Ascending aorta (tissue), 1 donor: Measurements from ENCODE around the gene RFPL3. TPM values are rescaled to one million over a fixed set of nuclear protein-coding genes. Genes with fewer than 3 reads are reported as not detected.

ENCODE experiments used
- total RNA-seq: library from RNA; depleted of rRNA; stranded (reverse); fragments of >200 nt; gene quantifications from one replicate; pipeline ENCODE4 v1.1.0, GENCODE V29; 2016

Gene RFPL3
- total RNA-seq, 1 donor from 2014 or later, result not detected

Other genes starting within 250 kb of the RFPL3 start
- gene C22orf42, start 198.6 kb upstream of the RFPL3 start, total RNA-seq, result not detected
- gene RFPL2, start 152.8 kb upstream of the RFPL3 start, total RNA-seq, result not detected
- gene SLC5A4, start 102.5 kb upstream of the RFPL3 start, total RNA-seq, result 1.6 TPM
- gene RTCB, start 54.4 kb downstream of the RFPL3 start, total RNA-seq, result 55.2 TPM
- not detected for gene BPIFC, start 106.6 kb downstream of the RFPL3 start, total RNA-seq
- gene FBXO7, start 116.9 kb downstream of the RFPL3 start, total RNA-seq, result 47.0 TPM